NB4 (cell line): ENCODE measurements around the gene NFAT5.

ENCODE experiments used
- DNase-seq: peaks from one replicate; pipeline ENCODE4 v3.0.0; 2010; ENCODE audit warnings: low read depth
- H3K4me3 ChIP-seq: one replicate; pipeline ENCODE4 v1.5.1; 2011; ENCODE audit warnings: mild to moderate bottlenecking, low read depth, low read length, moderate library complexity
- CTCF ChIP-seq: IDR thresholded peaks from one replicate; pipeline ENCODE4 v1.5.1; 2012; ENCODE audit warnings: low read depth, low read length
- MAX ChIP-seq: IDR thresholded peaks from 2 replicates; pipeline ENCODE4 v1.6.1; 2011; ENCODE audit warnings: low read depth, low read length
- MYC ChIP-seq: IDR thresholded peaks from 2 replicates; pipeline ENCODE4 v1.6.1; 2011; ENCODE audit warnings: low read depth, low read length
- POLR2A ChIP-seq: IDR thresholded peaks from 2 replicates; pipeline ENCODE4 v1.6.1; 2011; ENCODE audit warnings: mild to moderate bottlenecking; ENCODE audit not compliant: insufficient read length; ENCODE audit errors: extremely low read depth

Gene NFAT5

GRCh38 chr16:69747115-69747514 lies 181.3 kb downstream of the NFAT5 start:
- no peak for DNase-seq
- no peak overlapping the region for H3K4me3 ChIP-seq
- TF ChIP-seq MAX (no peak), CTCF (no peak), POLR2A (no peak), MYC (no peak)

- no peak for DNase-seq
- H3K4me3 ChIP-seq, result no peak overlapping the region
- TF ChIP-seq POLR2A (no peak), MYC (no peak), MAX (no peak), CTCF (no peak)
Observed at GRCh38 chr16:69748694-69749345, 183.1 kb downstream of the NFAT5 start.

GRCh38 chr16:69754143-69754468 lies 188.3 kb downstream of the NFAT5 start:
- DNase-seq, result peak; percentile 17
- no peak for TF ChIP-seq CTCF
- TF ChIP-seq MYC, result no peak
- no peak for TF ChIP-seq MAX
- TF ChIP-seq POLR2A, result no peak
- H3K4me3 ChIP-seq, result peak overlapping the region; percentile 92
